Stomach smooth muscle (tissue), 2 donors: ENCODE results near the gene RAET1G.
"Not testable (repeated sequence)": the region's sequence is repeated elsewhere in the genome, so short reads cannot be mapped to it uniquely, and the experiment has no call there.

Experiments
- H3K27ac ChIP-seq: one replicate; pipeline ENCODE4 v1.7.0; 2013; ENCODE audit warnings: mild to moderate bottlenecking, low read length, inconsistent platforms
- H3K27me3 ChIP-seq, 2 donors: one replicate each; pipeline ENCODE4 v1.7.0; 2013; ENCODE audit warnings: low read length in 2 of 2; ENCODE audit not compliant: insufficient read depth in 2 of 2, control insufficient read depth in 1 of 2
- H3K36me3 ChIP-seq, 2 donors: one replicate each; pipeline ENCODE4 v1.7.0; 2013; ENCODE audit warnings: low read length in 2 of 2; ENCODE audit not compliant: control insufficient read depth in 2 of 2, insufficient read depth in 2 of 2
- H3K4me1 ChIP-seq: one replicate; pipeline ENCODE4 v1.7.0; 2013; ENCODE audit warnings: low read length; ENCODE audit not compliant: control insufficient read depth, insufficient read depth
- H3K4me3 ChIP-seq, 2 donors: one replicate each; pipeline ENCODE4 v1.7.0; 2013; ENCODE audit warnings: low read length in 2 of 2
- H3K9ac ChIP-seq, 2 donors: one replicate each; pipeline ENCODE4 v1.7.0; 2013; ENCODE audit warnings: low read length in 2 of 2, mild to moderate bottlenecking in 1 of 2
- H3K9me3 ChIP-seq, 2 donors: one replicate each; pipeline ENCODE4 v1.7.0; 2013; ENCODE audit warnings: low read length in 2 of 2; ENCODE audit not compliant: control insufficient read depth in 2 of 2
- donor health status: healthy.
- donor health status: Pancreatic carcinoma.

RAET1G gene

GRCh38 chr6:149895048-149895590, 27.8 kb downstream of the RAET1G start:
- Histone ChIP-seq H3K27ac (no peak overlapping the region), H3K4me1 (peaks cover 33% of the 10 kb centered on the region), H3K9ac (no peak overlapping the region)

GRCh38 chr6:149891864-149892263, 31.1 kb downstream of the RAET1G start:
- H3K4me1 ChIP-seq: peaks cover 22% of the 10 kb centered on the region
- H3K9ac ChIP-seq, H3K36me3 ChIP-seq, H3K27ac ChIP-seq, H3K27me3 ChIP-seq, H3K9me3 ChIP-seq, H3K4me3 ChIP-seq: not testable (repeated sequence)

More at GRCh38 chr6:149895048-149895590, 27.8 kb downstream of the RAET1G start:
- Histone ChIP-seq H3K4me3 (peak overlapping the region in 1 of 2 donors; percentile 29), H3K27me3 (no peaks in the 10 kb centered on the region), H3K9me3 (no peaks in the 10 kb centered on the region), H3K36me3 (no peaks in the 10 kb centered on the region)

- Histone ChIP-seq H3K9ac (no peak overlapping the region), H3K27me3 (no peaks in the 10 kb centered on the region), H3K9me3 (no peaks in the 10 kb centered on the region), H3K4me3 (no peak overlapping the region), H3K36me3 (no peaks in the 10 kb centered on the region), H3K4me1 (peaks cover 15% of the 10 kb centered on the region), H3K27ac (no peak overlapping the region)
Observed at GRCh38 chr6:149891259-149891658, 31.7 kb downstream of the RAET1G start.

- H3K36me3 ChIP-seq: no peaks in the 10 kb centered on the region
- peaks cover 9% of the 10 kb centered on the region for H3K4me1 ChIP-seq
- no peak overlapping the region for H3K4me3 ChIP-seq
- H3K27ac ChIP-seq: no peak overlapping the region
- no peaks in the 10 kb centered on the region for H3K27me3 ChIP-seq
- no peak overlapping the region for H3K9ac ChIP-seq
- no peaks in the 10 kb centered on the region for H3K9me3 ChIP-seq
Observed at GRCh38 chr6:149890629-149891045, 32.3 kb downstream of the RAET1G start.

- Histone ChIP-seq H3K9ac (no peak overlapping the region), H3K4me3 (no peak overlapping the region), H3K4me1 (no peaks in the 10 kb centered on the region), H3K27me3 (no peaks in the 10 kb centered on the region), H3K27ac (no peak overlapping the region), H3K36me3 (no peaks in the 10 kb centered on the region), H3K9me3 (no peaks in the 10 kb centered on the region)
Observed at GRCh38 chr6:149889326-149889725, 33.6 kb downstream of the RAET1G start.

GRCh38 chr6:149888659-149889058, 34.3 kb downstream of the RAET1G start:
- no peak overlapping the region for H3K4me3 ChIP-seq
- no peaks in the 10 kb centered on the region for H3K9me3 ChIP-seq
- no peaks in the 10 kb centered on the region for H3K27me3 ChIP-seq
- no peak overlapping the region for H3K9ac ChIP-seq
- H3K36me3 ChIP-seq: no peaks in the 10 kb centered on the region
- no peaks in the 10 kb centered on the region for H3K4me1 ChIP-seq
- no peak overlapping the region for H3K27ac ChIP-seq

GRCh38 chr6:149888093-149888492, 34.8 kb downstream of the RAET1G start:
- Histone ChIP-seq H3K4me1 (no peaks in the 10 kb centered on the region), H3K9me3 (no peaks in the 10 kb centered on the region), H3K9ac (no peak overlapping the region), H3K27ac (no peak overlapping the region), H3K27me3 (no peaks in the 10 kb centered on the region), H3K36me3 (no peaks in the 10 kb centered on the region), H3K4me3 (no peak overlapping the region)

GRCh38 chr6:149887343-149887742, 35.6 kb downstream of the RAET1G start:
- H3K4me1 ChIP-seq: no peaks in the 10 kb centered on the region
- H3K27ac ChIP-seq: no peak overlapping the region

GRCh38 chr6:149885888-149886287, 37.0 kb downstream of the RAET1G start:
- H3K4me1 ChIP-seq: no peaks in the 10 kb centered on the region

More at GRCh38 chr6:149887343-149887742, 35.6 kb downstream of the RAET1G start:
- Histone ChIP-seq H3K36me3 (no peaks in the 10 kb centered on the region), H3K9me3 (no peaks in the 10 kb centered on the region), H3K27me3 (no peaks in the 10 kb centered on the region), H3K4me3 (no peak overlapping the region), H3K9ac (no peak overlapping the region)

GRCh38 chr6:149884617-149885016, 38.3 kb downstream of the RAET1G start:
- no peaks in the 10 kb centered on the region for H3K27me3 ChIP-seq
- peak overlapping the region in 1 of 2 donors; percentile 36 for H3K9ac ChIP-seq
- no peak overlapping the region for H3K27ac ChIP-seq
- H3K9me3 ChIP-seq: no peaks in the 10 kb centered on the region
- no peaks in the 10 kb centered on the region for H3K4me1 ChIP-seq
- H3K36me3 ChIP-seq: no peaks in the 10 kb centered on the region
- H3K4me3 ChIP-seq: no peak overlapping the region

More at GRCh38 chr6:149885888-149886287, 37.0 kb downstream of the RAET1G start:
- Histone ChIP-seq H3K27ac (no peak overlapping the region), H3K9me3 (no peaks in the 10 kb centered on the region), H3K4me3 (no peak overlapping the region), H3K9ac (no peak overlapping the region), H3K27me3 (no peaks in the 10 kb centered on the region), H3K36me3 (no peaks in the 10 kb centered on the region)

GRCh38 chr6:149884215-149884614, 38.7 kb downstream of the RAET1G start:
- Histone ChIP-seq H3K9me3 (no peaks in the 10 kb centered on the region), H3K36me3 (no peaks in the 10 kb centered on the region), H3K27me3 (no peaks in the 10 kb centered on the region), H3K4me3 (no peak overlapping the region), H3K4me1 (no peaks in the 10 kb centered on the region), H3K27ac (no peak overlapping the region), H3K9ac (peak overlapping the region in 1 of 2 donors; percentile 36)
